HepG2 (cell line): Measurements from ENCODE around the gene SPACA4. TPM values are rescaled to one million over a fixed set of nuclear protein-coding genes. Genes with fewer than 3 reads are reported as not detected.
A peak's percentile ranks its signal among the peaks of the same experiment; 100 is the strongest.

Experiments used
- ATF4 ChIP-seq, 2 experiments: fragments of 450-650 bp in 1 of 2; sonication (generic) in 1 of 2; formaldehyde crosslinking; IDR thresholded peaks; 2 replicates each; pipeline versions ENCODE4 v1.5.0 to v1.8.0; 2020 to 2022; ENCODE audit warnings: mild to moderate bottlenecking in 1 of 2, missing genetic modification reagents in 1 of 2
- BHLHE40 ChIP-seq: IDR thresholded peaks from 2 replicates; pipeline ENCODE4 v1.6.1; 2011; ENCODE audit warnings: low read length, improper control_type of control experiment
- ETS1 ChIP-seq: sonication (generic); formaldehyde crosslinking; IDR thresholded peaks from 2 replicates; pipeline ENCODE4 v1.4.0; 2020; ENCODE audit warnings: missing genetic modification reagents
- FOXK2 ChIP-seq: fragments of 450-650 bp; IDR thresholded peaks from 2 replicates; pipeline ENCODE4 v1.6.1; 2016
- HOXA9 ChIP-seq: sonication (generic); formaldehyde crosslinking; IDR thresholded peaks from 2 replicates; pipeline ENCODE4 v1.8.1; 2022; ENCODE audit warnings: missing genetic modification reagents, mild to moderate bottlenecking, moderate library complexity, borderline replicate concordance
- MIXL1 ChIP-seq: IDR thresholded peaks from 2 replicates; pipeline ENCODE4 v1.6.1; 2016
- MXD3 ChIP-seq: IDR thresholded peaks from 2 replicates; pipeline ENCODE4 v1.6.1; 2016; ENCODE audit warnings: mild to moderate bottlenecking, missing biosample characterization, missing genetic modification reagents
- PHF21A ChIP-seq: sonication (generic); formaldehyde crosslinking; IDR thresholded peaks from 2 replicates; pipeline ENCODE4 v1.5.0; 2020; ENCODE audit warnings: mild to moderate bottlenecking, missing genetic modification reagents
- POLR2A ChIP-seq, 2 experiments: IDR thresholded peaks; 2 replicates each; pipeline ENCODE4 v1.6.1; 2011; ENCODE audit warnings: low read depth in 2 of 2, low read length in 2 of 2, mild to moderate bottlenecking in 1 of 2, moderate library complexity in 1 of 2; ENCODE audit not compliant: insufficient read depth in 1 of 2
- SALL2 ChIP-seq: sonication (generic); formaldehyde crosslinking; IDR thresholded peaks from 2 replicates; pipeline ENCODE4 v1.8.1; 2023; ENCODE audit warnings: mild to moderate bottlenecking, missing genetic modification reagents, inconsistent platforms
- SIX1 ChIP-seq: sonication (generic); formaldehyde crosslinking; IDR thresholded peaks from 2 replicates; pipeline ENCODE4 v1.4.0; 2020; ENCODE audit warnings: missing genetic modification reagents, borderline replicate concordance
- SNAI1 ChIP-seq: sonication (generic); formaldehyde crosslinking; IDR thresholded peaks from 2 replicates; pipeline ENCODE4 v1.5.0; 2020; ENCODE audit warnings: mild to moderate bottlenecking, missing genetic modification reagents, borderline replicate concordance
- SOX5 ChIP-seq: IDR thresholded peaks from 2 replicates; pipeline ENCODE4 v1.6.1; 2016; ENCODE audit warnings: borderline replicate concordance
- SP1 ChIP-seq, 2 experiments: fragments of 450-650 bp in 1 of 2; sonication (generic) in 1 of 2; formaldehyde crosslinking in 1 of 2; IDR thresholded peaks; 2 replicates each; pipeline versions ENCODE4 v1.4.0 to v1.6.1; 2016 to 2020; ENCODE audit warnings: missing genetic modification reagents in 1 of 2
- ZBTB33 ChIP-seq: sonication (generic); formaldehyde crosslinking; IDR thresholded peaks from 2 replicates; pipeline ENCODE4 v1.4.0; 2020; ENCODE audit warnings: missing genetic modification reagents
- ZBTB38 ChIP-seq: sonication (generic); formaldehyde crosslinking; IDR thresholded peaks from 2 replicates; pipeline ENCODE4 v1.5.1; 2020; ENCODE audit warnings: mild to moderate bottlenecking, missing genetic modification reagents
- ZFP41 ChIP-seq: sonication (generic); formaldehyde crosslinking; IDR thresholded peaks from 2 replicates; pipeline ENCODE4 v1.4.0; 2020; ENCODE audit warnings: mild to moderate bottlenecking, missing genetic modification reagents, borderline replicate concordance
- ZIK1 ChIP-seq: sonication (generic); formaldehyde crosslinking; IDR thresholded peaks from 2 replicates; pipeline ENCODE4 v1.5.0; 2020; ENCODE audit warnings: mild to moderate bottlenecking, low read depth, missing genetic modification reagents, borderline replicate concordance
- ZNF383 ChIP-seq: sonication (generic); formaldehyde crosslinking; IDR thresholded peaks from 2 replicates; pipeline ENCODE4 v1.4.0; 2020; ENCODE audit warnings: missing genetic modification reagents, mild to moderate bottlenecking, borderline replicate concordance
- ZNF546 ChIP-seq: sonication (generic); formaldehyde crosslinking; conservative IDR thresholded peaks from 2 replicates; pipeline ENCODE4 v1.8.1; 2023; ENCODE audit warnings: mild to moderate bottlenecking, missing genetic modification reagents
- ZNF564 ChIP-seq: sonication (generic); formaldehyde crosslinking; IDR thresholded peaks from 2 replicates; pipeline ENCODE4 v1.8.1; 2023; ENCODE audit warnings: mild to moderate bottlenecking, missing genetic modification reagents
- polyA plus RNA-seq, 8 experiments: library from polyadenylated mRNA; depleted of rRNA in 3 of 8; stranded (reverse) in 7 of 8; unstranded in 1 of 8; fragments of >200 nt; fragmentation: Illumina TruSeq in 4 of 8; extraction: Trizol in 4 of 8; gene quantifications; 2 replicates each; pipeline versions ENCODE4 v1.2.1 to v1.2.3, GENCODE V29; 2011 to 2016; ENCODE audit warnings: low read depth in 4 of 8, missing spikeins in 1 of 8, mixed read lengths in 1 of 8; ENCODE audit not compliant: insufficient read depth in 1 of 8
- total RNA-seq, 5 experiments: library from RNA; depleted of rRNA; stranded (reverse); fragments of >200 nt; fragmentation: Illumina TruSeq; extraction: Trizol; gene quantifications; 2 replicates each; pipeline ENCODE4 v1.2.3, GENCODE V29; 2016; ENCODE audit warnings: low read depth in 1 of 5
- TF ChIP-seq, protein P1 (sequence below): sonication (generic); formaldehyde crosslinking; IDR thresholded peaks from 2 replicates; pipeline ENCODE4 v1.5.0; 2020; ENCODE audit warnings: mild to moderate bottlenecking, missing genetic modification reagents
- TF ChIP-seq, protein P2 (sequence below): sonication (generic); formaldehyde crosslinking; IDR thresholded peaks from 2 replicates; pipeline ENCODE4 v1.4.0; 2020; ENCODE audit warnings: low read depth, mild to moderate bottlenecking, missing genetic modification reagents

SPACA4 gene
- total and polyA plus RNA-seq, 2 of the 13 experiments (the other 11 are each of a cell fraction or from before 2014, with no cell fraction given): not detected

GRCh38 chr19:48627201-48627864, 20.8 kb downstream of the SPACA4 start (continued):
- TF ChIP-seq ZBTB33 (CRISPR knock-in tag): no peak
- no peak for TF ChIP-seq ZNF383
- TF ChIP-seq ZNF564 (CRISPR knock-in tag): no peak
- no peak for TF ChIP-seq ETS1 (CRISPR knock-in tag)
- no peak for TF ChIP-seq FOXK2
- TF ChIP-seq BHLHE40: no peak
- peak; percentile 70 for TF ChIP-seq SIX1 (CRISPR knock-in tag)
- no peak for TF ChIP-seq PHF21A (CRISPR knock-in tag)
- TF ChIP-seq ZNF546 (CRISPR knock-in tag): 0 out of 2 replicates have a peak, but pooled peaks have one; percentile 68
- no peak for TF ChIP-seq ZBTB38
- TF ChIP-seq MXD3 (CRISPR knock-in tag): no peak; the same call in 1 of the 2 replicates
- TF ChIP-seq POLR2A (IDR thresholded peaks at IDR 0.05; ENCODE audit: insufficient read depth in 1 of 2, low read depth in 2 of 2, low read length in 2 of 2): peak; percentile 18 to 31; a peak in 1 of 4 replicates
- TF ChIP-seq, protein P1, sequence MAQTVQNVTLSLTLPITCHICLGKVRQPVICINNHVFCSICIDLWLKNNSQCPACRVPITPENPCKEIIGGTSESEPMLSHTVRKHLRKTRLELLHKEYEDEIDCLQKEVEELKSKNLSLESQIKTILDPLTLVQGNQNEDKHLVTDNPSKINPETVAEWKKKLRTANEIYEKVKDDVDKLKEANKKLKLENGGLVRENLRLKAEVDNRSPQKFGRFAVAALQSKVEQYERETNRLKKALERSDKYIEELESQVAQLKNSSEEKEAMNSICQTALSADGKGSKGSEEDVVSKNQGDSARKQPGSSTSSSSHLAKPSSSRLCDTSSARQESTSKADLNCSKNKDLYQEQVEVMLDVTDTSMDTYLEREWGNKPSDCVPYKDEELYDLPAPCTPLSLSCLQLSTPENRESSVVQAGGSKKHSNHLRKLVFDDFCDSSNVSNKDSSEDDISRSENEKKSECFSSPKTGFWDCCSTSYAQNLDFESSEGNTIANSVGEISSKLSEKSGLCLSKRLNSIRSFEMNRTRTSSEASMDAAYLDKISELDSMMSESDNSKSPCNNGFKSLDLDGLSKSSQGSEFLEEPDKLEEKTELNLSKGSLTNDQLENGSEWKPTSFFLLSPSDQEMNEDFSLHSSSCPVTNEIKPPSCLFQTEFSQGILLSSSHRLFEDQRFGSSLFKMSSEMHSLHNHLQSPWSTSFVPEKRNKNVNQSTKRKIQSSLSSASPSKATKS (CRISPR knock-in tag): no peak
- no peak for TF ChIP-seq ZFP41 (CRISPR knock-in tag)
- no peak for TF ChIP-seq MIXL1 (CRISPR knock-in tag)
- peak; percentile 75 for TF ChIP-seq SOX5 (CRISPR knock-in tag)
- TF ChIP-seq, protein P2, sequence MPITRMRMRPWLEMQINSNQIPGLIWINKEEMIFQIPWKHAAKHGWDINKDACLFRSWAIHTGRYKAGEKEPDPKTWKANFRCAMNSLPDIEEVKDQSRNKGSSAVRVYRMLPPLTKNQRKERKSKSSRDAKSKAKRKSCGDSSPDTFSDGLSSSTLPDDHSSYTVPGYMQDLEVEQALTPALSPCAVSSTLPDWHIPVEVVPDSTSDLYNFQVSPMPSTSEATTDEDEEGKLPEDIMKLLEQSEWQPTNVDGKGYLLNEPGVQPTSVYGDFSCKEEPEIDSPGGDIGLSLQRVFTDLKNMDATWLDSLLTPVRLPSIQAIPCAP: no peak
- no peak for TF ChIP-seq SALL2 (CRISPR knock-in tag)
- TF ChIP-seq HOXA9 (CRISPR knock-in tag): no peak
- TF ChIP-seq ATF4 (CRISPR knock-in tag; IDR thresholded peaks at IDR 0.05): no peak
- no peak for TF ChIP-seq SP1 (IDR thresholded peaks at IDR 0.05)
- TF ChIP-seq SP1 (CRISPR knock-in tag; IDR thresholded peaks at IDR 0.05): 0 out of 2 replicates have a peak, but pooled peaks have one; percentile 35
- TF ChIP-seq SNAI1: no peak
- no peak for TF ChIP-seq ZIK1
